H1 (cell line): Measurements from ENCODE around the gene TPPP2. TPM values are rescaled to one million over a fixed set of nuclear protein-coding genes. Genes with fewer than 3 reads are reported as not detected.

Source experiments
- CTCF ChIA-PET: fragments of 300-600 bp; sonication (Branson Sonifier 250); formaldehyde crosslinking; loops from one replicate; lab custom pipeline; 2021; ENCODE audit not compliant: partially characterized antibody; lab: Charles Lee
- POLR2A ChIA-PET: fragments of 300-600 bp; sonication (Branson Sonifier 250); formaldehyde crosslinking; loops from one replicate; lab custom pipeline; 2021; ENCODE audit warnings: inconsistent platforms; ENCODE audit not compliant: partially characterized antibody; lab: Charles Lee
- DNase-seq, 2 experiments: peaks; one replicate each; pipeline versions ENCODE4 v3.0.0 to v3.0.0-alpha.2; 2010 to 2022; ENCODE audit warnings: low spot score in 2 of 2, low read depth in 1 of 2, mixed read lengths in 1 of 2
- FAIRE-seq: peaks from 2 replicates; lab custom pipeline; 2011; peaks lifted over from hg19 to GRCh38; lab: Jason Lieb, UNC
- H2AFZ ChIP-seq: 2 replicates; pipeline ENCODE4 v1.8.1; 2012; ENCODE audit warnings: low read length, inconsistent platforms
- H2AK5ac ChIP-seq: 2 replicates; pipeline ENCODE4 v1.6.1; 2013; ENCODE audit warnings: low read depth, low read length
- H2BK120ac ChIP-seq: replicated peaks from 2 replicates; pipeline ENCODE3; 2013; ENCODE audit warnings: low read depth, low read length, inconsistent platforms
- H2BK12ac ChIP-seq: 2 replicates; pipeline ENCODE4 v1.6.1; 2013; ENCODE audit warnings: low read depth, low read length
- H2BK15ac ChIP-seq: 2 replicates; pipeline ENCODE4 v1.6.1; 2013; ENCODE audit warnings: low read length
- H2BK20ac ChIP-seq: 2 replicates; pipeline ENCODE4 v1.6.1; 2013; ENCODE audit warnings: low read length
- H2BK5ac ChIP-seq: 2 replicates; pipeline ENCODE4 v1.6.1; 2013; ENCODE audit warnings: low read depth, low read length
- H3K14ac ChIP-seq: 2 replicates; pipeline ENCODE4 v1.6.1; 2013; ENCODE audit warnings: inconsistent platforms; ENCODE audit not compliant: insufficient read length
- H3K18ac ChIP-seq: 2 replicates; pipeline ENCODE4 v1.6.1; 2013; ENCODE audit warnings: low read length; ENCODE audit errors: extremely low read depth
- H3K23ac ChIP-seq: 2 replicates; pipeline ENCODE4 v1.6.1; 2013; ENCODE audit warnings: inconsistent platforms; ENCODE audit not compliant: insufficient read length
- H3K23me2 ChIP-seq: 2 replicates; pipeline ENCODE4 v1.6.1; 2013; ENCODE audit warnings: low read depth, low read length
- H3K27ac ChIP-seq: 2 replicates; pipeline ENCODE4 v1.6.1; 2011; ENCODE audit warnings: low read depth, low read length, inconsistent platforms
- H3K27me3 ChIP-seq, 4 experiments: replicated peaks in 1 of 4; 1 replicate in 1 of 4; 2 replicates in 3 of 4; pipeline versions ENCODE4 v1.6.1 to v1.8.1; 2011 to 2013; ENCODE audit warnings: low read length in 3 of 4, mild to moderate bottlenecking in 3 of 4, inconsistent platforms in 2 of 4, mixed read lengths in 2 of 4, moderate library complexity in 1 of 4; ENCODE audit not compliant: control insufficient read depth in 3 of 4, insufficient read depth in 3 of 4; ENCODE audit errors: extremely low read depth in 1 of 4
- H3K36me3 ChIP-seq, 4 experiments: 2 replicates each; pipeline versions ENCODE4 v1.6.1 to v1.8.1; 2011 to 2013; ENCODE audit warnings: mild to moderate bottlenecking in 4 of 4, low read length in 3 of 4, moderate library complexity in 2 of 4, control low read depth in 1 of 4, inconsistent platforms in 1 of 4; ENCODE audit not compliant: insufficient read depth in 4 of 4, control insufficient read depth in 2 of 4
- H3K4ac ChIP-seq: replicated peaks from 2 replicates; pipeline ENCODE3; 2013; ENCODE audit warnings: low read length, low read depth, mixed read lengths, inconsistent platforms; ENCODE audit not compliant: insufficient read length
- H3K4me1 ChIP-seq, 4 experiments: replicated peaks in 1 of 4; 1 replicate in 1 of 4; 2 replicates in 3 of 4; pipeline versions ENCODE4 v1.6.1 to v1.8.1; 2011 to 2013; ENCODE audit warnings: low read length in 3 of 4, inconsistent platforms in 2 of 4, mixed read lengths in 1 of 4; ENCODE audit not compliant: insufficient read depth in 4 of 4, control insufficient read depth in 3 of 4
- H3K4me2 ChIP-seq, 2 experiments: 2 replicates each; pipeline versions ENCODE4 v1.6.1 to v1.8.1; 2011 to 2013; ENCODE audit warnings: low read depth in 2 of 2, low read length in 2 of 2, control low read depth in 1 of 2, inconsistent platforms in 1 of 2, mild to moderate bottlenecking in 1 of 2; ENCODE audit not compliant: insufficient read depth in 1 of 2
- H3K4me3 ChIP-seq, 4 experiments: fragments of 200-600, 300-600 bp in 1 of 4; sonication (generic), shearing (Covaris generic), sonication (Bioruptor Twin) in 1 of 4; 2 replicates each; pipeline versions ENCODE4 v1.5.1 to v1.8.1; 2011 to 2016; ENCODE audit warnings: low read length in 4 of 4, low read depth in 3 of 4, control low read depth in 2 of 4, inconsistent platforms in 2 of 4, mild to moderate bottlenecking in 2 of 4, mixed read lengths in 1 of 4, moderate library complexity in 1 of 4; ENCODE audit not compliant: insufficient read depth in 2 of 4; ENCODE audit errors: extremely low read depth in 1 of 4
- H3K56ac ChIP-seq: replicated peaks from 2 replicates; pipeline ENCODE3; 2013; ENCODE audit warnings: low read depth, mild to moderate bottlenecking, mixed read lengths, low read length, inconsistent platforms; ENCODE audit not compliant: insufficient read length
- H3K79me1 ChIP-seq: 2 replicates; pipeline ENCODE4 v1.6.1; 2013; ENCODE audit warnings: low read depth, low read length, control low read depth
- H3K79me2 ChIP-seq, 2 experiments: 2 replicates each; pipeline versions ENCODE4 v1.6.1 to v1.8.1; 2012 to 2013; ENCODE audit warnings: low read length in 2 of 2, mild to moderate bottlenecking in 2 of 2, inconsistent platforms in 1 of 2; ENCODE audit not compliant: insufficient read depth in 2 of 2, control insufficient read depth in 1 of 2
- H3K9ac ChIP-seq, 4 experiments: replicated peaks in 1 of 4; 1 replicate in 1 of 4; 2 replicates in 3 of 4; pipeline versions ENCODE4 v1.6.1 to v1.8.1; 2011 to 2013; ENCODE audit warnings: low read depth in 3 of 4, low read length in 3 of 4, control low read depth in 2 of 4, mild to moderate bottlenecking in 2 of 4, moderate library complexity in 2 of 4, inconsistent platforms in 1 of 4; ENCODE audit errors: extremely low read depth in 1 of 4
- H3K9me3 ChIP-seq, 2 experiments: 2 replicates each; pipeline versions ENCODE4 v1.6.1 to v1.8.1; 2012 to 2013; ENCODE audit warnings: mild to moderate bottlenecking in 2 of 2, moderate library complexity in 2 of 2, control low read depth in 1 of 2, inconsistent platforms in 1 of 2, low read depth in 1 of 2, low read length in 1 of 2, mixed read lengths in 1 of 2; ENCODE audit not compliant: insufficient read depth in 2 of 2
- H4K20me1 ChIP-seq, 2 experiments: replicated peaks in 1 of 2; 2 replicates each; pipeline versions ENCODE3 to v1.8.1; 2011 to 2013; ENCODE audit warnings: inconsistent platforms in 2 of 2, low read length in 2 of 2, mild to moderate bottlenecking in 1 of 2; ENCODE audit not compliant: insufficient read depth in 2 of 2, control insufficient read depth in 1 of 2
- H4K5ac ChIP-seq: 2 replicates; pipeline ENCODE4 v1.6.1; 2013; ENCODE audit warnings: low read length, low read depth, mixed read lengths, inconsistent platforms; ENCODE audit not compliant: insufficient read length
- H4K8ac ChIP-seq: 2 replicates; pipeline ENCODE4 v1.8.0; 2013; ENCODE audit warnings: mild to moderate bottlenecking, moderate library complexity, low read length, inconsistent platforms; ENCODE audit not compliant: insufficient read depth; ENCODE audit errors: extremely low read depth
- H4K91ac ChIP-seq: replicated peaks from 2 replicates; pipeline ENCODE3; 2013; ENCODE audit warnings: low read length, mixed read lengths, inconsistent platforms; ENCODE audit not compliant: insufficient read length
- CBX8 ChIP-seq: fragments of 300-800, 300-1000 bp; sonication (generic); IDR thresholded peaks from 2 replicates; pipeline ENCODE4 v1.7.1; 2016; ENCODE audit warnings: low read depth, low read length, borderline replicate concordance
- KDM1A ChIP-seq: fragments of 200-600, 300-600 bp; sonication (generic); IDR thresholded peaks from 2 replicates; pipeline ENCODE4 v1.7.1; 2016; ENCODE audit warnings: mild to moderate bottlenecking, low read length, borderline replicate concordance
- MAFK ChIP-seq: IDR thresholded peaks from 2 replicates; pipeline ENCODE4 v1.6.1; 2012; ENCODE audit warnings: low read depth, mild to moderate bottlenecking, improper control_type of control experiment, low read length
- RAD21 ChIP-seq, 2 experiments: IDR thresholded peaks in 1 of 2; conservative IDR thresholded peaks in 1 of 2; 2 replicates each; pipeline ENCODE4 v1.6.1; 2011; ENCODE audit warnings: low read depth in 2 of 2, low read length in 2 of 2, improper control_type of control experiment in 1 of 2, inconsistent platforms in 1 of 2, mild to moderate bottlenecking in 1 of 2, moderate library complexity in 1 of 2
- ZNF274 ChIP-seq: IDR thresholded peaks from 2 replicates; pipeline ENCODE4 v1.7.0; 2012; ENCODE audit warnings: low read length, borderline replicate concordance; ENCODE audit errors: extremely low read depth
- WGBS, 2 experiments: shearing (Covaris generic) in 1 of 2; methylation state at CpG; one replicate each; pipeline versions ENCODE4 v1.1.6 to v1.1.7; 2013 to 2015; ENCODE audit warnings: low lambda C conversion rate in 2 of 2, mixed read lengths in 2 of 2, inconsistent platforms in 1 of 2, low coverage in 1 of 2, missing lambda C conversion rate in 1 of 2; ENCODE audit not compliant: insufficient replicate concordance in 2 of 2, insufficient coverage in 1 of 2, insufficient read length in 1 of 2; ENCODE audit errors: extremely low coverage in 1 of 2, missing lambda C conversion rate in 1 of 2; 5-methylcytosine and 5-hydroxymethylcytosine counted together
- polyA plus RNA-seq, 7 experiments: library from polyadenylated mRNA; depleted of rRNA in 3 of 7; stranded (reverse) in 5 of 7; unstranded in 2 of 7; fragments of >200 nt in 5 of 7; fragments of 200-250 nt in 2 of 7; gene quantifications; 1 replicate in 5 of 7; 2 replicates in 1 of 7; 4 replicates in 1 of 7; pipeline versions ENCODE4 v1.2.1 to v1.2.3, GENCODE V29; 2011 to 2013; ENCODE audit warnings: missing spikeins in 2 of 7, mixed read lengths in 2 of 7
- total RNA-seq: library from RNA; stranded (reverse); fragmentation: NEBNext Ultra II Directional; extraction: Animal tissue kit (Norgen Biotek cat#: 25700); gene quantifications from 2 replicates; pipeline ENCODE4 v1.2.1, GENCODE V29; 2021

Gene TPPP2
- total and polyA plus RNA-seq, 2 of the 8 experiments (the other 6 are each of a cell fraction or from before 2014, with no cell fraction given) = not detected

DNA sequence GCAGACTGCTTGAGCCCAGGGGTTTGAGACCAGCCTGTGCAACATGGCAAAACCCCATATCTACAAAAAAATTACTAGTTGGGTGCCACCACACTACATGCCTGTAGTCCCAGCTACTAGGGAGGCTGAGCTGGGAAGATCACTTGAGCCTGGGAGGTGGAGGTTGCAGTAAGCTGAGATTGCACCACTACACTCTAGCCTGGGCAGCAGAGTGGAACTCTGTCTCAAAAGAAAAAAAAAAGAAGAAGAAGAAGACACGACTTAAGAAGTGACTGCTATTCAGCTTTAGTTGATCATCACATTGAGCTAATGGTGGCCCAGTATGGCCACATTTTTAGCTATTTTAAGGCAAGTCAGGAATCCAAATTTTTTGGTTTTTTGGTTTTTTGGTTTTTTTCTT, 49.1 kb upstream of the TPPP2 start:
- Histone ChIP-seq H3K27ac (no peak overlapping the region), H3K79me2 (no peaks in the 10 kb centered on the region), H2BK15ac (no peak overlapping the region), H2AFZ (no peak overlapping the region), H3K56ac (no peak overlapping the region), H3K9me3 (no peaks in the 10 kb centered on the region), H3K18ac (no peak overlapping the region), H2BK12ac (no peak overlapping the region), H3K27me3 (peaks cover 0 to 2% (median 0%) of the 10 kb centered on the region in 4 experiments; a peak in 2 of 7 replicates), H2AK5ac (no peak overlapping the region), H3K79me1 (no peaks in the 10 kb centered on the region)
- CTCF ChIA-PET = interaction anchor here (0.6 to 2.1 kb wide), 7 partner anchors 8 to 117 kb away, joined by 3 to 6 read pairs (median 5); no protein-coding TSS in a partner anchor
- no peak for TF ChIP-seq KDM1A
- no peak for TF ChIP-seq ZNF274
- TF ChIP-seq MAFK = no peak
- no peak for TF ChIP-seq RAD21 (IDR thresholded peaks at IDR 0.05 in 1 of 2, conservative IDR thresholded peaks at IDR 0.05 in 1 of 2; ENCODE audit: low read depth in 2 of 2, low read length in 2 of 2)
- TF ChIP-seq CBX8 = no peak
- TF ChIP-seq, all 59 proteins: peak for 0
- no peak overlapping the region for H2BK5ac ChIP-seq
- no peak overlapping the region for H2BK20ac ChIP-seq
- no peak overlapping the region for H3K4me2 ChIP-seq
- H3K4ac ChIP-seq = no peak overlapping the region
- H4K91ac ChIP-seq = no peak overlapping the region
- no peaks in the 10 kb centered on the region for H3K23me2 ChIP-seq
- no peaks in the 10 kb centered on the region for H3K36me3 ChIP-seq
- no peak overlapping the region for H3K23ac ChIP-seq
- no peak overlapping the region for H4K8ac ChIP-seq
- no peaks in the 10 kb centered on the region for H4K20me1 ChIP-seq
- H3K4me1 ChIP-seq = no peaks in the 10 kb centered on the region
- no peak overlapping the region for H3K4me3 ChIP-seq
- no peak overlapping the region for H3K14ac ChIP-seq
- POLR2A ChIA-PET = interaction anchor here (0.6 to 1.8 kb wide), 3 partner anchors 8 to 86 kb away, joined by 3 to 6 read pairs (median 3); no protein-coding TSS in a partner anchor
- DNase-seq = no peak
- 69% methylated on average over 1 of the region's 1 CpG; no CpG with 5 or more reads in 1 of the 2 experiments for WGBS, 2 experiments
- H4K5ac ChIP-seq = no peak overlapping the region
- FAIRE-seq = no peak
- H2BK120ac ChIP-seq = no peak overlapping the region
- no peak overlapping the region for H3K9ac ChIP-seq
